Midbrain (tissue), 1 donor: ENCODE measurements around the gene CENPP.

ENCODE experiments used
- DNase-seq: peaks from one replicate; lab custom pipeline; 2025; lab: John Stamatoyannopoulos, UW

The CENPP gene

GRCh38 chr9:92325269-92325990, at the start of gene CENPP, which contains the start of gene NOL8:
Gene CENPP (plus strand): TSS chr9:92325953.
Gene NOL8 (minus strand): TSS chr9:92325350. CDS start chr9:92324161, 1,189 bp downstream.
- DNase-seq: peak; percentile 96

DNA sequence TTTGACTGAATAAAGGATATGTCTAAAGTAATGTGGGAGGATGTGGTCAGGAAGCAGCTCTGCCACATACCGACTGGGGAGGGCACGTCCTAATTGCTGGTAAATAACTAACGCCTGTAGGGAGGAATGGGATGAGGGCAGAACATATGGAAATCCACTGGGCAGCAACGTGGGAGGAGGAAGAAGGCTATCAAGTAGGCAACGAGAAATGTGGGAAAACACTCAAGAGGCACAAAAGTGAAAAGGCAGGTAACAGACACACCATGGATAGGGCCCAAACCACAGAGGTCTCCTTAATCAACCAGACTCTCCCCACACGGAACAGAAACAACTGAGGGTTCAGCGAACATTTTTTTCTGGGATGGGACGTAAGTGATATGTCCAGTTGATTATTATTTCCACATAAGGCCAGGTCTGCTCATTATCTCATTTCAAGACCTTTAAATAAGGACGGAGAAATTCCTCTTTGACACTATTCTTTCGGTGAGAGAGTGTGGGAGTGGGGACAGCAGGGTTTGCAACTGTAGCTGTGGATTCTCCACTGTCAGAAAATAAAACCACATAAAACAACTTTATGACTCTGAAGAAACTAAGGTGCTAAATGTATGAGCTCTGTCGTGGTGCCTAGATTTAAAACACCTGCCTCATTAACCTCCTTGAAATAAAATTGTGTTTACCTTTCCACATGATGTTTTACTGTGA, 49.3 kb upstream of the CENPP start:
- DNase-seq: no peak

DNA sequence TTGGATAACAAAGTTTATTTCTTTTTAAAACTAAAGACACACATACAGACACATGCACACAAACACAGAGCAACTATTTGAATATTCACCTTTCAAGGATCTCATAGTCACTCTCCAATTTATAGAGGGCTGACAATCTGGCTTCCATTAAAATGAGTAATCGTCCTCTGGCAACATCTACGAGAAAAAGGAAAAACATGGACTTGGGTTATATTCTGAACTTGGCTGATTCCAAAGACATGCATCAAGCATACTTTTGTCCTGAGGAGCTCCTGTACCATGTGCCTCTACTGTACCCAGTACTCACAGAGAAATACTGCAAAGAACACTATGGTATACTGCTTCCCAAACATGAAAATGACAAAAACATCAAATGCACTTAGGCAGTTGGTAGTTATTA, 47.6 kb upstream of the CENPP start:
- DNase-seq: no peak

- DNase-seq: no peak
These were observed 46.5 kb upstream of the CENPP start for GRCh38 chr9:92279302-92279701.

GRCh38 chr9:92289708-92290390, 35.9 kb upstream of the CENPP start:
- DNase-seq: no peak

DNA sequence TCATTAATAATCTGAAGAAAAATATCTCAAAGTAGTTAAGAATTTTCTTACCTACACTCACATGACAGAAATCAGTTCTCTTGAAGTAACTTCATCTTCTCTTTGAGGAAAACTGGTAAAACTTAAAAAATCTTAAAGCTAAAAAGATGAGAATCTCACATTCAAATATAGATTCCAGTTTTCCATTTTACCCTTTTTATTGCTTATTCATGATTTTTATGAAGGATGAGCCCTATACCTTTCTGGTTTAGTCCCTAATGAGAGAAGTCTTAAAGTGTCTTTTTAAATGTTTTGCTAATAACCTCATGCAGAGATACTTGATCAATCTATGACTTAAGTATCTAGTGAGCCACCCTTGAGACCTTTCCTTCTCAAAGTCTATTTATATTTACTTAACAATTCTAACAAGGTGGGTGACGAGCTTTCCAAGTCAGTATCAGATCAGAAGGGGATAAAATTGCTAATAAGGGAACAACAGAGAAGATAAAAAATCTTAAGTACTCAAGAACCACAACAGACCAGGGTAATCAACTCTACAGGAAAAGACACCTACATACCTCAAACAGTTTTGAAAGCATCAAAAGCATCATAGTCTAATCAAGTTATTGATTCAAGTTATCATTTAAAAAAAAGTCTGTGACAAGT, 34.8 kb upstream of the CENPP start:
- DNase-seq: no peak

GRCh38 chr9:92291577-92291976, 34.2 kb upstream of the CENPP start:
- DNase-seq: no peak

DNA sequence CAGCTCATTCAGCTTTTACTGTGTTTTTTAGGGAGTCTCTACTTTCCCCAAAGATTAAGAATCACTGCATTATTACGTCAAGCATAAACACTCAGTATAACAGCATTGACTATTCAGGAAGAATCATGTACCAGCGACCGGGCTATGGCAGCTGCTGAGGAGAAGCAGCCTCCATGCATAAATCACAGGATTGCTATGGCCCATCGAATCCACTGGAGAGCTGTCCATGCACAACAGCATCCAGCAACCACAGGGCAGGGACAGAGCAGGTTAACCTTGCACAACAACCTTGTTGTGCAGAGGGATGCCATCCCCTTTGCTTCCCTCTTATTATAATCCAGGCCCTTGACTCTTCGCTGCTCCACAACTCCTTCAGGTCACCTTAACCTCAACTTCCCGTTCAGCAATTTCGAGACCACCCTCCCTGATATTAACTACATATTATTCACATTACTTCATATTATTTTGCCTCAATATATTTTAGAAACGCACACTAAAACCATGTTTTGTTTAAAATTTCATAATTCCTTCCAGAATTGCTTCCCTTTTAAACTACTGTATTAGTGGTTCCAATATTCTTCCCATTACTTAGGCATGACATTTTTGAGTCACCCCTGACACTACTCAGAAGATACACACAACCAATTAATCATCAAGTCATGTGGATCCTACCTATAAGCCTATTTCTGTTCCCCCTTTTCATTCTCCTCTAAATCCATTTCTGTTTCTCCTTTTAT, 33.2 kb upstream of the CENPP start:
- no peak for DNase-seq

DNA sequence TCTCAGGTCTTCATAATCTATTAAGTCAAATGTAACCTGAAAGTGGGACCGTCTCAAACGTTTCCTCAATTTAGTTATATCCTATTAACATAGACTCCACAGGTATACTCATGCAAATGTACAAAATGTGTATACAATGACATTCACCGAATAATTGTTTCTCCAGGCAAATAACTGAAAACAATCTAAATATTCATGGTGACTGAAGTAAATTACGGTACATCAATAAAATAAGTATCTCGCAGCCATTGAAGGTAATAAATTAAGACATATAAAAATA, 32.7 kb upstream of the CENPP start:
- DNase-seq: no peak

- DNase-seq: peak; percentile 98
These were observed 32.1 kb upstream of the CENPP start, which contains the start of gene IARS1 for GRCh38 chr9:92293452-92294296. Gene IARS1 (minus strand): TSS chr9:92293697. CDS start chr9:92289419, 4,278 bp downstream.

DNA sequence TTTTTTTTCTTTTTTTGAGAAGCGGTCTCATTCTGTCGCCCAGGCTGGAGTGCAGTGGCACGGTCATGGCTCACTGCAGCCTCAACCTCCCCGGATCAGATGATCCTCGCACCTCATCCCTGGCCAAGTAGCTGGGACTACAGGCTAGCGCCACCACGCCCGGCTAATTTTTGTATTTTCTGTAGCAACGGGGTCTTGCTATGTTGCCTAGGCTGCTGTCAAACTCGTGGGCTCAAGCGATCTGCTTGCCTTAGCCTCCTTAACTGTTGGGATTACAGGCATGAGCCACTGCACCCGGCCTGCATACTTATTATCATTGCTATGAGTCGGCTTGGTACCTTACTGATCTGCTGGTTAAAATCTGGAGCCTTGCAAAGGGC, 31.5 kb upstream of the CENPP start:
- no peak for DNase-seq

DNA sequence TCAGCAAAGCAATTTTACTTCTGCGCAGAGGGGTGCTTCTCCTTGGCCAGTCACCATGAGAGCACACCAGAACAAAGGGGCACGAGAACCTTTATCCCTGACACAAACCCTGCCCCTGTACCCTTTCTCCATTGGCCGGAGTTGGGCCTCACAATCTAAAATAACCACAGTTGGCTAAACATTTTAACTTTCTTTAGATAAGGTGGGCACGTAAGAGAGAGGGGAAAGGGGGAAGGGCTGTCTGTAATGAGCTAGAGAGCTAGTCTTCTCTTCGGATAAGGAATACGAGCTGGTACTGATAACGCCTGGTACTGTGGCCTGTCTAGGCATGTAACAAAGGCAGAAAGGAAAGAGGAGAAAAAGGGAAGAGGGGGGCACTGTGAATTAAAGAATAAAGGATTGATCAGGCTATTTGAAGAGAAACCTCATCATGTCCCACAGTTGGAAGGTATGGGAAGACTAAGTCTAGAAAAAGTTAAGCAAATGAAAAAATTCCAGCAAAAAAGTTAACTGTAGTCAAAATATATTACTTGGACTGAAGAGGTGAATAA, 30.4 kb upstream of the CENPP start:
- no peak for DNase-seq

DNA sequence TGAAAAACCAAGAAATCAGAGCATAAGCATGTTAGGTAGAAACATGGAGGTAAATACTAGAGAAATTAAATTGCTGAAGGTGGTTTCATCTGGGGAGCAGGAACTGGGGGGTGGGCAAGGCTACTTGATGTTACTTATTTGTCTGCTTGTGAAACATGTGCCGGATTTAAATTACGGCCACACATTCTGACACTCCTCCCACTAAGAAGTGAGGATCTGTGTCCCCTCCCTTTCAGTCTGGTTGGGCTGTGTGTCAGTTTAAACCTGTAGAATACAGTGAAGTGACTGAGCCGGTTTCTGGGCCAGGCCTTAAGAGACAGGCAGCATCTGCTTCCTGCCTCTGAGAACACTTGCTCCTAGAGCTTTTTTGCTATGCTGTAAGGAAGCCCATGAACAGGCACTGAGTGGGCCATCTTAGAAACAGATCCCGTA, 29.9 kb upstream of the CENPP start:
- no peak for DNase-seq

DNA sequence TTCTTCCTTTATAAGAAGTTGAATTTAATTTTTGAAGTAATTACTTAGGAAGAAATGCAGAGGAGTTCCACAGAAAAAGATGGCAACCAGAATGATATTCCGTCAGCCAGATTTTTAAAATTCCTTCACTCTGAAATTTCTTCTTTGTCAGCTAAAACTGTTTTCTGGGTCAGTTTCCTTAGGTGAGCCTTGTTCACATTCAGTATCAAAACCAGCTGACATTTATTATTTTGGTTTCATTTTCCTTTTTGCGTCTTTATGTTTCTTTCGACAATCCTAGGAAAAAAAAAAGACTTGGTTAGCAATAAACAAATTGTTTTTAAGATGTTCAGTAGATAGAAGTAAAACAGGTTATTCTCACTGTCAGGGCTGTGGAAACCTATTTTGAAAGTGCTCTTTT, 28.1 kb upstream of the CENPP start:
- DNase-seq: no peak

DNA sequence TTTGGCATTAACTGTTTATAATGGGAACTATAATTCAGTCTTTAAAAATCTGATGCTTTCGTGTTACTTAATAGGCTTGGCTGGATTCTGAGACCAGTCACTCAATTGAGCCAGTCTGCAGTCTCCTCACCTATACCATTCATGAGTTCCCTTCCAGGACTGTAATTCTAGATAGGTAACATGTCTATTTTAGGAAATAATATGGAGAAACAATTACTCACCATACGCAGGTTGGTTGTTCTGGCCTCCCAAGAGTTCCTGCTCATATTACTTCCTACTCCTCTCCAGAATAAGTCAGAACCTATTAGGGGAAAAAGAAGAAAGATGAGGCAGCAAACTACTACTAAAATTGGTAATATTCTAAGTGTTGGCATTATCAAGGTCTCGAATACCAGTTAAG, 27.7 kb upstream of the CENPP start:
- no peak for DNase-seq

DNA sequence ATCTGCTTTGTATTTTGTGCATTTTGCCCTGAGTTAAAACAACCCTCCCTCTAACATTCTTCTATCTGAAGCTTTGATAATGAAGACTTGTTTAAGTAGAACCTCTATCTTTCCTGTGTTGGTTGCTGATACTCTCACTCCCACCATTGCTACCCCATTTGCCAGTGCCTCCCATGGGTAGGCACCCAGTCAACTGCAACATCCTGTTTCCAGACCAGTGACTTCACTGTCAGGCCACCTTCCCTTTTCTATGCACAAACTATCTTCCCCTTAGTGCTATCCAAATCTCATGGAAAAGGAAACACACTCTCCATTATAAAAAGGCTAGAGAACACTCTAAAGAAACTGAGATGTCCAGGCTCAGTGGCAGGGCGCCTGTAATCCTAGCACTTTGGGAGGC, 26.6 kb upstream of the CENPP start:
- DNase-seq: no peak

DNA sequence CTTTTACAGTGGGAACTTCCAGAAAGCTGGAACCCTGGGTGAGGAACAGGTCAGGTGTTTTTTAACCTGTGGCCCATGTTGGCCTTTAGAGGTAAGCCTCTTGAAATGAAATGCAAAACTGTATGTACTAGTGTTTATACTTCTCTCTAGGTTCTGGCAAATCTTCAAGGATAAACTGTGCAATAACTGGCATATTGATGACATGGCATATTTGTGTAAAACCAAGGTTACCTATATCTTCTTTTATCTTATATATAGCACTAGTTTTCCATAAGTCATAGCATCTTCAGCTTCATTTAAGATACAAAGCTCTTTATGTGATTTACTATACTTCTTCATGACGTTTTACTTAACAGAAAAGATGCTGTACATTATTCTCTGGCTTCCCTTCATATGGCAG, 24.8 kb upstream of the CENPP start:
- DNase-seq: no peak

GRCh38 chr9:92308893-92309292, 16.9 kb upstream of the CENPP start:
- no peak for DNase-seq

DNA sequence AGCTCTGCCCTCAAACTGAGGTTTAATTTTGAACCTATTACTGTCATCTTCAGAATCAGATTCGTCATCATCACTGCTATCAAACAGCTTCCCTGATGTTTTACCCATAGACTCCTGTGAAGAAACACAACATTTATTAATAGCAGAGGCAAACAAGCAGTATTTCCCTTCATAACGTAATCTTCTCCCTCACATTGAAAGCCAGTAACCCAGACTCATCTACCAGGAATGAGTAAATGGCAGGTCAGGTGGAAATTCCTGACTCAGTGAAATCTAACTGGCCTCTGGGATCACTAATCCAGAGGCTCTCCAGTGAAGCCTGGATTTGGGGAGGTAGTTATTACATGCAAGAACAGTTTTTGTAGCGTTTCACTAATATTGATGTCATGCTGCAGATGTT, 15.2 kb upstream of the CENPP start:
- DNase-seq: no peak

DNA sequence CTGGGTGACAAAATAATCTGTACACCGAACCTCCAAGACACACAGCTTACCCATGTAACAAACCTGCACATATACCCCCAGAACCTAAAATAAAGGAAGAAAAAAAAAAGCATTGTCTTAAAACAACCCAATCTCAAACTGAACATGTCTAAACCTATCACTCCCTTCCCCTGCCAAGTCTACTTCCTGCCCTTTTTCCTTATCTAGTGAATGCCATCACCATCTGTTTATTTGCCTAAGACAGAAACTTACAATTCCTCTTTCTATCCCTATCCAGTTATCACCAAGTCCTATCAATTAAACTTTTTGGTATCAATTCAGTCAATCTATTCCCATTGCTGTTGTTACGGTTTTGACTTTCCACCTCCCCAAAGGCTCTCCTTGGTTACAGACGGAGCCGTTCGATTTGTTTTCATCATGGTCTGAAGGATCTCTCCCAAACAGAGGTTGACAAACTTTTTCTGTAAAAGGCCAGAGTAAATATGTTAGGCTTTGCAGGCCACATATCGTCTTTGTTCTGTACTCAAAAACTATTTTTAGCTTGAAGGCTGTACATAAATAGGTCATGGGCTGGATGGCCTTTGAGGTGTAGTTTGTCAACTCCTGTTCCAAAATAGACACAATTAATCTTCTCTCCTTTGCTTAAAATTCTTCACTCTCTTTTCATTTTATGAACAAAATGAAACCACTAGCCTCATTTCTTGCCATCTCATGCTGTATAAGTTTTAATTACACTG, 12.7 kb upstream of the CENPP start:
- no peak for DNase-seq
